GM23248 (cell line): ENCODE results near the gene PANK2. TPM values are rescaled to one million over a fixed set of nuclear protein-coding genes. Genes with fewer than 3 reads are reported as not detected.
A peak's percentile ranks its signal among the peaks of the same experiment; 100 is the strongest.
"Not testable (repeated sequence)": the region's sequence is repeated elsewhere in the genome, so short reads cannot be mapped to it uniquely, and the experiment has no call there.

Source experiments
- DNase-seq: peaks from one replicate; pipeline ENCODE4 v3.0.0-alpha.2; 2015
- H2AFZ ChIP-seq: fragments of 200-600 bp; sonication (generic); 2 replicates; pipeline ENCODE4 v1.6.1; 2016; ENCODE audit warnings: antibody characterized with exemption
- H3F3A ChIP-seq: fragments of 200-600 bp; sonication (generic); 2 replicates; pipeline ENCODE4 v1.6.1; 2016; ENCODE audit warnings: mild to moderate bottlenecking, antibody characterized with exemption, mixed run types; ENCODE audit not compliant: insufficient read depth
- H3K27ac ChIP-seq: fragments of 200-600 bp; sonication (generic); 2 replicates; pipeline ENCODE4 v1.5.1; 2016; ENCODE audit warnings: mild to moderate bottlenecking
- H3K27me3 ChIP-seq: fragments of 200-600 bp; sonication (generic); replicated peaks from 2 replicates; pipeline ENCODE4 v1.6.1; 2016; ENCODE audit warnings: mild to moderate bottlenecking; ENCODE audit not compliant: insufficient read depth
- H3K36me3 ChIP-seq: fragments of 200-600 bp; sonication (generic); 2 replicates; pipeline ENCODE4 v1.6.1; 2016; ENCODE audit warnings: low read depth, mild to moderate bottlenecking
- H3K4me1 ChIP-seq: fragments of 200-600 bp; sonication (generic); 2 replicates; pipeline ENCODE4 v1.6.1; 2016; ENCODE audit warnings: mild to moderate bottlenecking; ENCODE audit not compliant: insufficient read depth
- H3K4me2 ChIP-seq: fragments of 200-600 bp; sonication (generic); one replicate; pipeline ENCODE4 v1.6.1; 2016; ENCODE audit warnings: mild to moderate bottlenecking; ENCODE audit not compliant: unreplicated experiment
- H3K4me3 ChIP-seq: fragments of 200-600 bp; sonication (generic); 2 replicates; pipeline ENCODE4 v1.5.1; 2016; ENCODE audit warnings: mild to moderate bottlenecking
- H3K79me2 ChIP-seq: fragments of 200-600 bp; sonication (generic); 2 replicates; pipeline ENCODE4 v1.6.1; 2016; ENCODE audit warnings: mild to moderate bottlenecking; ENCODE audit not compliant: insufficient read depth
- H3K9ac ChIP-seq: fragments of 200-600 bp; sonication (generic); 2 replicates; pipeline ENCODE4 v1.6.1; 2016; ENCODE audit warnings: mild to moderate bottlenecking
- H3K9me2 ChIP-seq: fragments of 200-600 bp; sonication (generic); 2 replicates; pipeline ENCODE4 v1.6.1; 2016; ENCODE audit warnings: mixed run types, mild to moderate bottlenecking, moderate library complexity; ENCODE audit not compliant: insufficient read depth
- H3K9me3 ChIP-seq: fragments of 200-600 bp; sonication (generic); one replicate; pipeline ENCODE4 v1.6.1; 2017; ENCODE audit warnings: low read depth
- H4K20me1 ChIP-seq: fragments of 200-600 bp; sonication (generic); 2 replicates; pipeline ENCODE4 v1.6.0; 2016; ENCODE audit not compliant: insufficient read depth
- EZH2 ChIP-seq: fragments of 200-600 bp; sonication (generic); IDR thresholded peaks from 2 replicates; pipeline ENCODE4 v1.6.1; 2018; ENCODE audit warnings: antibody characterized with exemption, mild to moderate bottlenecking; ENCODE audit not compliant: insufficient read depth, poor library complexity, severe bottlenecking
- EZH2phosphoT487 ChIP-seq: fragments of 200-600 bp; sonication (generic); IDR thresholded peaks from 2 replicates; pipeline ENCODE4 v1.6.1; 2018; ENCODE audit warnings: antibody characterized with exemption, moderate library complexity, mild to moderate bottlenecking, low read depth; ENCODE audit not compliant: insufficient read depth
- WGBS, 2 experiments: methylation state at CpG; one replicate each; pipeline ENCODE4 v1.1.6; 2015 to 2017; ENCODE audit warnings: low lambda C conversion rate in 2 of 2, low coverage in 1 of 2; ENCODE audit errors: missing lambda C conversion rate in 2 of 2; 5-methylcytosine and 5-hydroxymethylcytosine counted together
- in situ Hi-C: fragments of 300-500 bp; cut with MboI; formaldehyde crosslinking; loops from 2 replicates; pipeline ENCODE4 v1.15.0; 2020
- polyA plus RNA-seq: library from polyadenylated mRNA; unstranded; fragments of >200 nt; fragmentation: Nextera tagmentation; extraction: Ambion mirVana; gene quantifications from 2 replicates; pipeline ENCODE4 v1.2.1, GENCODE V29; 2016
- total RNA-seq: library from RNA; depleted of rRNA; stranded (reverse); fragments of >200 nt; shearing (Covaris generic); gene quantifications from 2 replicates; pipeline ENCODE4 v1.2.3, GENCODE V29; 2014; rRNA removed

The PANK2 gene
- 43.7 and 65.1 TPM in 2 replicates for total RNA-seq
- 30.6 and 32.6 TPM in 2 replicates for polyA plus RNA-seq

DNA sequence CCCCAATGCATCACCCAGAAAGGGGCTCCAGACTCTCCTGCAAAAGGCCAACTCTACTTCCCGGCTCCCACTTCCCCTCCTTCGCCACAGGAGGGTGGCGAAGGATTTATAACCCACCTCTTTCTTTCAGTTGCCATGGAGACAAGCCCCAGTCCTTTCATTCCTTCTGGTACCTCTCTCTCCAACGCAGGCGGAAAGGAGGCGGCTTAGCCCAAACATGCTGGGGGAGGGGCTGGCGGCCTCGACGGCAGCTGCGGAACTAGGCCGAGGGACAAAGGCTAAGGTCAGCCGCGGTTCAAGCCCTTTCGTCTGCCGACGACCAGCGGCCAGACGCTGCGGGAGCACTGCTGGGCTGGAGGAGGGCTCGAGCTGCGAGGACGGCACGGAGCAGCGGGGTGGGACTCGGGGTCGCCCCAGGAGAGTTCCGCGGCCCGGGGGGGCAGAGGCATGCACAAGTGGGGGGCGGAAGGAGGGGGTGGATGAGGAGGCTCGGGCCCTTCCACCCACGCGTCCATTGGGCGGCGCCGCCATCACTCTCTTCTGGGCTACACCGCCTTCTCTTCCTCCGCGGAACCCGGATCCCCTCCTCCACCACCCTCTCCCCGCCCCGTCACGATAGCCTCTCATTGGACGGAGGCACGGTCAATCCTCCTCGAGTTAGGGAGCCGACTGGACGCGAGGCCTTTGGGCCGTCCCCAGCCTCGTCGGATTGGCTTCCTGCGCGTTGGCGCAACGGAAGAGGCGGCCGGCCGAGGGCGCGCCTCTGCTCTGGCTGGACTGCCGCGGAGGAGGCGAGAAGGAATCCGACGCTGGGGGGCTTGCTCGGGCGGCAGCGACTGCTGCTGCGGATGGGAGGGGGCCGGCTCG lies at the start of gene PANK2:
PANK2 (plus strand) TSS at position 766 of the 867 bp plus-strand sequence.
- Histone ChIP-seq H3K36me3 (no peaks in the 10 kb centered on the region), H3K9me2 (no peaks in the 10 kb centered on the region), H3K79me2 (peaks cover 94% of the 10 kb centered on the region), H3K27me3 (no peaks in the 10 kb centered on the region), H3K9ac (peak within 1 kb of the TSS; percentile 94), H2AFZ (peak within 1 kb of the TSS; percentile 81), H3K4me2 (peak within 1 kb of the TSS; percentile 99), H3K4me3 (peak within 1 kb of the TSS; percentile 98), H3F3A (peaks cover 35% of the 10 kb centered on the region), H4K20me1 (peaks cover 29% of the 10 kb centered on the region), H3K9me3 (no peaks in the 10 kb centered on the region), H3K4me1 (peaks cover 32% of the 10 kb centered on the region), H3K27ac (peak within 1 kb of the TSS; percentile 82)
- TF ChIP-seq EZH2phosphoT487 (no peak), EZH2 (no peak)
- 1% methylated on average over 52 to 72 of the region's 72 CpGs for WGBS, 2 experiments
- in situ Hi-C loops, result no loop called here
- peak; percentile 100 for DNase-seq

DNA sequence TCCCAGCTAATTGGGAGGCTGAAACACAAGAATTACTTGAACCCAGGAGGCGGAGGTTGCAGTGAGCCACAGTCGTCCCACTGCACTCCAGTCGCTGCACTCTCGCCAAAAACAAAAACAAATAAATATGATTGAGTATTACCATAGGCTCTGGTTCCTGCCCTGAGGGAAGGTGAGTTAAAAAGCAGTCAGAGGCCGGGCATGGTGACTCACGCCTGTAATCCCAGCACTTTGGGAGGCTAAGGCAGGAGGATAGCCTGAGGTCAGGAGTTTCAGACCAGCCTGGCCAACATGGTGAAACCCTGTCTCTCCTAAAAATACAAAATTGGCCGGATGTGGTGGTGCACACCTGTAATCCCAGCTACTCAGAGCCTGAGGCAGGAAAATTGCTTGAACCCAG lies 49.0 kb upstream of the PANK2 start:
- H3K27me3 ChIP-seq, H3K9me2 ChIP-seq, H3K9ac ChIP-seq, H3K36me3 ChIP-seq, H3K9me3 ChIP-seq, H3K4me3 ChIP-seq, H3K4me1 ChIP-seq, H3K79me2 ChIP-seq, H4K20me1 ChIP-seq, H2AFZ ChIP-seq, DNase-seq, H3K4me2 ChIP-seq, H3F3A ChIP-seq, H3K27ac ChIP-seq, in situ Hi-C loops: not testable (repeated sequence)
- 84 to 85% methylated on average over 7 of the region's 7 CpGs for WGBS, 2 experiments

GRCh38 chr20:3842348-3842930 lies 46.7 kb upstream of the PANK2 start:
- in situ Hi-C loops, result no loop called here
- no peaks in the 10 kb centered on the region for H3K36me3 ChIP-seq
- DNase-seq, result no peak
- peaks cover 13% of the 10 kb centered on the region for H3K79me2 ChIP-seq
- H3F3A ChIP-seq, result 0 out of 2 replicates have a peak, but pooled peaks cover 8% of the 10 kb centered on the region
- H4K20me1 ChIP-seq, result no peaks in the 10 kb centered on the region
- 91% methylated on average over 7 of the region's 7 CpGs for WGBS, 2 experiments
- H3K27ac ChIP-seq, result no peak overlapping the region
- no peak overlapping the region for H3K4me3 ChIP-seq
- H3K9ac ChIP-seq, result no peak overlapping the region
- no peak overlapping the region for H3K4me2 ChIP-seq
- peaks cover 4% of the 10 kb centered on the region; the same call in 1 of the 2 replicates for H3K4me1 ChIP-seq
- H3K9me2 ChIP-seq, result no peaks in the 10 kb centered on the region
- H3K9me3 ChIP-seq, result no peaks in the 10 kb centered on the region
- TF ChIP-seq EZH2phosphoT487 (no peak), EZH2 (no peak)
- no peaks in the 10 kb centered on the region for H3K27me3 ChIP-seq
- no peak overlapping the region for H2AFZ ChIP-seq

- Histone ChIP-seq H3K9ac (no peak overlapping the region), H3K27me3 (no peaks in the 10 kb centered on the region), H3F3A (0 out of 2 replicates have a peak, but pooled peaks cover 8% of the 10 kb centered on the region), H3K9me2 (no peaks in the 10 kb centered on the region), H3K9me3 (no peaks in the 10 kb centered on the region), H3K79me2 (peaks cover 23% of the 10 kb centered on the region), H2AFZ (no peak overlapping the region), H3K4me3 (no peak overlapping the region), H3K4me2 (no peak overlapping the region), H4K20me1 (no peaks in the 10 kb centered on the region), H3K36me3 (no peaks in the 10 kb centered on the region), H3K27ac (peak overlapping the region; percentile 46), H3K4me1 (peaks cover 10% of the 10 kb centered on the region)
- DNase-seq, result peak; percentile 75
- in situ Hi-C loops, result no loop called here
- WGBS, 2 experiments, result 24% methylated on average over 5 of the region's 5 CpGs
- TF ChIP-seq EZH2 (no peak), EZH2phosphoT487 (no peak)
These were observed 45.7 kb upstream of the PANK2 start for GRCh38 chr20:3843490-3843889.

GRCh38 chr20:3843990-3844619 lies 45.1 kb upstream of the PANK2 start:
- 89 to 90% methylated on average over 9 of the region's 9 CpGs for WGBS, 2 experiments
- in situ Hi-C loops, H3K9me3 ChIP-seq, H3K4me3 ChIP-seq, H4K20me1 ChIP-seq, H3K4me2 ChIP-seq, H3K27me3 ChIP-seq, H3K9ac ChIP-seq, DNase-seq, H3F3A ChIP-seq, H3K4me1 ChIP-seq, H3K9me2 ChIP-seq, H3K36me3 ChIP-seq, H2AFZ ChIP-seq: not testable (repeated sequence)
- Histone ChIP-seq H3K27ac (peak overlapping the region; percentile 46), H3K79me2 (peaks cover 29% of the 10 kb centered on the region)
